ENCODE results near the gene CCDC102A. TPM values are rescaled to one million over a fixed set of nuclear protein-coding genes. Genes with fewer than 3 reads are reported as not detected.

Gene CCDC102A
- total and polyA plus RNA-seq, 9 of the 15 experiments (the other 6 are each of a cell fraction or from before 2014, with no cell fraction given), result 0.03 to 4.9 (median 1.4) TPM

DNA sequence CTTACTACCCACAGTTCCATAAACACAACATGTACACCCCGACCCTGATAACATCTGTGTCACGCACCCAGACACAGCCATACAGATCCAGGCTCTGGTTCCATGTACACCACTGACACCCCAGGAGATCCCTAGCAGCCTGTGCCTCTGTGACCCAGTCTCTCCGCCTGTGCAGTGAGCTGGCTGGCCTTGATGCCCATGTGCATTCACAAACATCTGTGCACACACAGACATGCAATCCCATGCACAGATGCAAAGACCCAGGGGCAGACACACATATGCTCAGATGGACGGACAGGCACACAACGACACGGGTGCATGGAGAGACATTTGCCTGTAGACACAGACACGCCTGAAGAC lies 4.1 kb downstream of the CCDC102A start:
- Histone ChIP-seq H3K9me3 (replicated peaks; ENCODE audit: control insufficient read depth, insufficient read depth, low read depth, low read length) (no peaks in the 10 kb centered on the region), H3K36me3 (ENCODE audit: control insufficient read depth, insufficient read depth, low read length) (no peaks in the 10 kb centered on the region), H3K79me2 (ENCODE audit: control insufficient read depth, insufficient read depth, low read length) (no peaks in the 10 kb centered on the region), H3K9ac (ENCODE audit: insufficient read depth in 1 of 2, low read depth in 2 of 2, low read length in 2 of 2) (peak overlapping the region in 1 of 2 experiments; percentile 64; a peak in 2 of 4 replicates), H2AFZ (ENCODE audit: low read depth, low read length) (no peak overlapping the region), H3K9me1 (ENCODE audit: control insufficient read depth, insufficient read depth, low read length) (no peaks in the 10 kb centered on the region), H3K27me3 (ENCODE audit: control insufficient read depth in 2 of 2, insufficient read depth in 2 of 2, low read length in 2 of 2) (no peaks in the 10 kb centered on the region; a peak in 1 of 5 replicates), H3K4me2 (ENCODE audit: insufficient read depth, low read length) (no peak overlapping the region), H3K4me1 (replicated peaks in 1 of 2; ENCODE audit: control insufficient read depth in 2 of 2, insufficient read depth in 2 of 2, low read length in 2 of 2) (peaks cover 33 to 64% of the 10 kb centered on the region in 2 experiments), H3K4me3 (no peak overlapping the region), H3K27ac (ENCODE audit: extremely low read depth, low read depth, low read length) (no peak overlapping the region), H4K20me1 (replicated peaks; ENCODE audit: control insufficient read depth, insufficient read depth, low read length) (no peaks in the 10 kb centered on the region)
- DNase-seq (ENCODE audit: extremely low read depth in 1 of 4, low spot score in 3 of 4), result peak in 1 of 4 experiments; percentile 3
- in situ Hi-C loops (cut with MboI) (no loop called here), intact Hi-C loops (cut with micrococcal nuclease) (no loop called here)
- no peak for ATAC-seq
- POLR2A ChIA-PET, result interaction anchor here (0.6 to 1.2 kb wide), 3 partner anchors 13 to 591 kb away, joined by 3 to 4 read pairs (median 3); no protein-coding TSS in a partner anchor
- FAIRE-seq, result no peak
- no TSS peak for BruUV-seq (replicated peaks)
- CTCF ChIA-PET (ENCODE audit: low intra/inter-chr PET ratio), result no interaction called here
- 60% methylated on average over 7 of the region's 7 CpGs for WGBS (ENCODE audit: insufficient coverage, low coverage, missing lambda C conversion rate)
- TF ChIP-seq RBM17 (IDR thresholded peaks at IDR 0.05; ENCODE audit: borderline replicate concordance, low read depth, low read length) (no peak), RAD21 (CRISPR knock-in tag; conservative IDR thresholded peaks at IDR 0.05 in 1 of 2, IDR thresholded peaks at IDR 0.05 in 1 of 2) (no peak), ZNF324 (CRISPR knock-in tag; IDR thresholded peaks at IDR 0.05) (no peak), EGR1 (conservative IDR thresholded peaks at IDR 0.05) (no peak), BRCA1 (IDR thresholded peaks at IDR 0.05) (no peak), BRCA1 (CRISPR knock-in tag; IDR thresholded peaks at IDR 0.05) (no peak)

Data from K562 (cell line).